COLO829 (cell line): ENCODE measurements around the gene TNS3.

ENCODE experiments used
- DNase-seq: peaks from one replicate; pipeline ENCODE4 v3.0.0; 2012; ENCODE audit warnings: low spot score

TNS3 gene

GRCh38 chr7:47347346-47347745 lies 234.6 kb downstream of the TNS3 start:
- DNase-seq, result no peak

GRCh38 chr7:47346377-47346914 lies 235.5 kb downstream of the TNS3 start:
- DNase-seq, result no peak

- DNase-seq, result no peak
Observed at GRCh38 chr7:47345857-47346298, 236.0 kb downstream of the TNS3 start.

- no peak for DNase-seq
Observed at GRCh38 chr7:47344171-47344955, 237.5 kb downstream of the TNS3 start.

- DNase-seq, result no peak
Observed at GRCh38 chr7:47343061-47343455, 238.9 kb downstream of the TNS3 start.

GRCh38 chr7:47342296-47343060 lies 239.4 kb downstream of the TNS3 start:
- no peak for DNase-seq

- DNase-seq, result no peak
Observed at GRCh38 chr7:47340517-47340916, 241.4 kb downstream of the TNS3 start.

- no peak for DNase-seq
Observed at GRCh38 chr7:47338026-47338425, 243.9 kb downstream of the TNS3 start.

- no peak for DNase-seq
Observed at GRCh38 chr7:47337531-47337930, 244.4 kb downstream of the TNS3 start.

- DNase-seq, result no peak
Observed at GRCh38 chr7:47336472-47337425, 245.2 kb downstream of the TNS3 start.

GRCh38 chr7:47335557-47336471 lies 246.1 kb downstream of the TNS3 start:
- DNase-seq, result no peak

GRCh38 chr7:47335071-47335470 lies 246.8 kb downstream of the TNS3 start:
- no peak for DNase-seq

- no peak for DNase-seq
Observed at GRCh38 chr7:47333959-47334358, 248.0 kb downstream of the TNS3 start.

- DNase-seq, result no peak
Observed at GRCh38 chr7:47333554-47333887, 248.4 kb downstream of the TNS3 start.

GRCh38 chr7:47332681-47333553 lies 249.0 kb downstream of the TNS3 start:
- no peak for DNase-seq

GRCh38 chr7:47332213-47332612 lies 249.7 kb downstream of the TNS3 start:
- no peak for DNase-seq

GRCh38 chr7:47331179-47331565 lies 250.7 kb downstream of the TNS3 start:
- no peak for DNase-seq

GRCh38 chr7:47330561-47331178 lies 251.2 kb downstream of the TNS3 start:
- DNase-seq, result no peak

GRCh38 chr7:47330026-47330425 lies 251.9 kb downstream of the TNS3 start:
- DNase-seq, result no peak
